22Rv1 (cell line): ENCODE measurements around the gene BHLHE40.

Experiments
- ZFX ChIP-seq: fragments of 450-650 bp; IDR thresholded peaks from 2 replicates; pipeline ENCODE4 v1.6.1; 2017; ENCODE audit warnings: antibody characterized with exemption, borderline replicate concordance
- TF ChIP-seq, protein P1 (sequence below): fragments of 450-650 bp; IDR thresholded peaks from 2 replicates; pipeline ENCODE4 v1.5.1; 2017; ENCODE audit warnings: mild to moderate bottlenecking

DNA sequence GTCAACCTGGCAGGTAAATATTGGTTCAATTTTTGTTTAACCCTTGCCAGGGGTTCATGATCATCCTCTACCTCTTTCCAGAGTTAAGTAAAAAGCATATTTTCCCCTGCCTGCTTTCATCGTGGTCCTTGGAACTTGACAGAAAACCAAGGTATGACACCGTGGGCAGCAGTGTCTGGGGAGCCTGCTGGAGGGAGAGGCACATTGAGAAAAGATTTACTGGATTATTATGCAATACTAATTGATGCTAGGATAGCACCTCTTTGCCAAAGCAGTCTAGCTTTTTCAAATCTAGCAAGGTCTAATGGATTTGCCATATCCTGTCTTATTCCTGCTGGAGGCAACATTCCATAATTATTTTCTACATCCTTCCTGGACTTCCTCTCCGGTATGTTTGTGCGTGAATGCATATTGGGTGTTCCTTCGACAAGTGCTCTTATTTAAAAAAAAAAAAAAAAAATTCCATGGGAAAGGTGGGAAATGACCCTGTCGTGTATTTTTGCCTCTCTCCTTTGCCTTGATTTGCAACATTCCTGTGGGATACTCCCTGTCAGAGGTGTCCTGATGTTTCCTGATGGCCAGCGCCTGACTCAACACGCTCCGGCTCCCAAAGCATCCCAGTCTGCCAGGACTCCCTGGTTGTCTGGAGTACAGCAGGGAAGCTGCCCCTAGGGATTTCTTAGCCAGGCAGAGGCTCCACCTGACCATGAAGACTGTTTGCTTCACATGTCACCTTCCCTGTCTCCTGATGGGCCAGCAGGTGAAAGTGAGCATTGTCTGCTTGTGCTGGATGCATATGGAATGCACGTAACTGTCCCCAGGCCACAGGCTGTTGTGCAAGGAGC lies 6.3 kb downstream of the BHLHE40 start:
- TF ChIP-seq, protein P1, sequence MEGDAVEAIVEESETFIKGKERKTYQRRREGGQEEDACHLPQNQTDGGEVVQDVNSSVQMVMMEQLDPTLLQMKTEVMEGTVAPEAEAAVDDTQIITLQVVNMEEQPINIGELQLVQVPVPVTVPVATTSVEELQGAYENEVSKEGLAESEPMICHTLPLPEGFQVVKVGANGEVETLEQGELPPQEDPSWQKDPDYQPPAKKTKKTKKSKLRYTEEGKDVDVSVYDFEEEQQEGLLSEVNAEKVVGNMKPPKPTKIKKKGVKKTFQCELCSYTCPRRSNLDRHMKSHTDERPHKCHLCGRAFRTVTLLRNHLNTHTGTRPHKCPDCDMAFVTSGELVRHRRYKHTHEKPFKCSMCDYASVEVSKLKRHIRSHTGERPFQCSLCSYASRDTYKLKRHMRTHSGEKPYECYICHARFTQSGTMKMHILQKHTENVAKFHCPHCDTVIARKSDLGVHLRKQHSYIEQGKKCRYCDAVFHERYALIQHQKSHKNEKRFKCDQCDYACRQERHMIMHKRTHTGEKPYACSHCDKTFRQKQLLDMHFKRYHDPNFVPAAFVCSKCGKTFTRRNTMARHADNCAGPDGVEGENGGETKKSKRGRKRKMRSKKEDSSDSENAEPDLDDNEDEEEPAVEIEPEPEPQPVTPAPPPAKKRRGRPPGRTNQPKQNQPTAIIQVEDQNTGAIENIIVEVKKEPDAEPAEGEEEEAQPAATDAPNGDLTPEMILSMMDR: no peak
- TF ChIP-seq ZFX: no peak
